Gastroesophageal sphincter (tissue), 3 donors: Measurements from ENCODE around the gene TREML4.

Source experiments
- EP300 ChIP-seq: sonication (generic); formaldehyde crosslinking; IDR thresholded peaks from one replicate; pipeline ENCODE4 v1.6.1; 2017; ENCODE audit warnings: antibody characterized with exemption, mild to moderate bottlenecking
- POLR2AphosphoS5 ChIP-seq: sonication (generic); formaldehyde crosslinking; IDR thresholded peaks from one replicate; pipeline ENCODE4 v1.6.1; 2017; ENCODE audit warnings: antibody characterized with exemption
- TF ChIP-seq, protein P1 (sequence below), 4 experiments: fragments of 200-600 bp in 2 of 4; fragments of 450-650 bp in 2 of 4; sonication (generic) in 1 of 4; IDR thresholded peaks; one replicate each; pipeline ENCODE4 v1.5.1; 2017 to 2019; ENCODE audit warnings: antibody characterized with exemption in 4 of 4, mild to moderate bottlenecking in 2 of 4, moderate library complexity in 2 of 4

DNA sequence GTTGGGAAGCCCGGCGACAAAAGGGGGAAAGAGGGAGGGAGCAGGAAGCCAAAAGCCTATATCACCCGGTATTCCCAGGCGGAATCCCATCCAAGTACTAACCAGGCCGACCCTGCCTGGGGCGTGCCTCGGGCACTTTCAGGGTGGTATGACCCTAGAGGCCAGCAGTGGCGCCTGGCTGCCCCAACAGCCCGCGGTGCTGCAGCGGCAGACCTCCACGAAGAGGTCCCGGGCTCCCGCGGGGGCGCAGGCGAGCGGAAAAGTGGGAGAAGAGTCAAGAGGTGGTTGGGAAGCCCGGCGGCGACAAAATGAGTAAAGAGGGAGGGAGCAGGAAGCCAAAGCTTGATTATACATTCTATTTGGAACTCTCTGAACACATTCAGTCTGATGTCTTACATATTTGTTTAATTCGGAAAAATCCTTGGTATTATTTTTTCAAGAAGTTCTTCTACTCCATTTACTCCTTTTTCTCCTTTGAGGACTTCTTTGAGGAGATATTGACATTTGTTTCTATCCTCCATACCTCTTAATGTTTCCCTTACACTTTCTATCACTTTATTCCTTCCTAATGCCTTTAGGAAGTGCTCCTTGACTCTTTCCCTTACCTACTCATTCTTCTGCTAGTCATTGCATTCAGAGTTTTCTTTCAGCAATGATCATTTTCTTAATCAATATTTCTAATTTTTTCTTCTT is 11.5 kb downstream of the TREML4 start:
- TF ChIP-seq, protein P1, sequence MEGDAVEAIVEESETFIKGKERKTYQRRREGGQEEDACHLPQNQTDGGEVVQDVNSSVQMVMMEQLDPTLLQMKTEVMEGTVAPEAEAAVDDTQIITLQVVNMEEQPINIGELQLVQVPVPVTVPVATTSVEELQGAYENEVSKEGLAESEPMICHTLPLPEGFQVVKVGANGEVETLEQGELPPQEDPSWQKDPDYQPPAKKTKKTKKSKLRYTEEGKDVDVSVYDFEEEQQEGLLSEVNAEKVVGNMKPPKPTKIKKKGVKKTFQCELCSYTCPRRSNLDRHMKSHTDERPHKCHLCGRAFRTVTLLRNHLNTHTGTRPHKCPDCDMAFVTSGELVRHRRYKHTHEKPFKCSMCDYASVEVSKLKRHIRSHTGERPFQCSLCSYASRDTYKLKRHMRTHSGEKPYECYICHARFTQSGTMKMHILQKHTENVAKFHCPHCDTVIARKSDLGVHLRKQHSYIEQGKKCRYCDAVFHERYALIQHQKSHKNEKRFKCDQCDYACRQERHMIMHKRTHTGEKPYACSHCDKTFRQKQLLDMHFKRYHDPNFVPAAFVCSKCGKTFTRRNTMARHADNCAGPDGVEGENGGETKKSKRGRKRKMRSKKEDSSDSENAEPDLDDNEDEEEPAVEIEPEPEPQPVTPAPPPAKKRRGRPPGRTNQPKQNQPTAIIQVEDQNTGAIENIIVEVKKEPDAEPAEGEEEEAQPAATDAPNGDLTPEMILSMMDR (IDR thresholded peaks at IDR 0.05): no peak
- TF ChIP-seq POLR2AphosphoS5: no peak
- TF ChIP-seq EP300: no peak
